ENCODE measurements around the gene CHTF18.

DNA sequence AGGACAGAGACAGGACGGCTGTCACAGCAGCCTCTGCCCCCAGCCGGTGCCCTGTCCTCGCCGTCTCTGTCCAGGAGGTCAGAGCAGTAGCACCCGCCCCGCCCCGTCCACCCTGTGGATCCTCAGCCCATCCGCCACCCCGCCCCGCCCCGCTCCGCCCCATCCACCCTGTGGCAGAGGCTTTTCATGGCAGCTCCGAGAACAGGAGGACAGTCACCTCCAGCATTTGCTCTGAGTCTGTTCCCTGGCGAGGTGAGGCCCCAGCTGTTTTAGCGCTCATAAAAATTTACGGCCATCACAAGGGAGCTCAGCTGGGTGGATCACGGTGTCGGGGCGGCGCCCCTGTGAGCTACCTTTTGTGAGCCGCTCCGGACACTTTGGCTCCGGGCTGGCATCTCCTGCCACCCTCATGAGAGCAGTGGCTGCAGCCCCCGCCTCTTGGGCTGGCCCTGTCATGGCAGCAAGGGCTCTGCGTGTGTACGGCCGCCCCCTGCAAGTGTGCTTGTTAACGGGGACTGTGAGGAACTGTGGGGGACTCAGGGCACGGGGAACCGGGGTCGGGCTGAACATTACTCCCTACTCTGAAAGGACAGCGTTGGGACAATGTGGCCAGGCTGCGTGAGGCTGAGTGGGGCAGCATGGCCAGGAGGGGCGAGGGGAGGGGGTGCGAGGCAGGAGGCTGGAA lies 44.4 kb downstream of the CHTF18 start:
- TF ChIP-seq HDAC6 (IDR thresholded peaks at IDR 0.05; ENCODE audit: unreplicated experiment) = no peak
- no peak for TF ChIP-seq EP300 (IDR thresholded peaks at IDR 0.05; ENCODE audit: borderline replicate concordance in 1 of 2, control insufficient read depth in 1 of 2, low read depth in 2 of 2, low read length in 2 of 2)
- TF ChIP-seq, protein P1, sequence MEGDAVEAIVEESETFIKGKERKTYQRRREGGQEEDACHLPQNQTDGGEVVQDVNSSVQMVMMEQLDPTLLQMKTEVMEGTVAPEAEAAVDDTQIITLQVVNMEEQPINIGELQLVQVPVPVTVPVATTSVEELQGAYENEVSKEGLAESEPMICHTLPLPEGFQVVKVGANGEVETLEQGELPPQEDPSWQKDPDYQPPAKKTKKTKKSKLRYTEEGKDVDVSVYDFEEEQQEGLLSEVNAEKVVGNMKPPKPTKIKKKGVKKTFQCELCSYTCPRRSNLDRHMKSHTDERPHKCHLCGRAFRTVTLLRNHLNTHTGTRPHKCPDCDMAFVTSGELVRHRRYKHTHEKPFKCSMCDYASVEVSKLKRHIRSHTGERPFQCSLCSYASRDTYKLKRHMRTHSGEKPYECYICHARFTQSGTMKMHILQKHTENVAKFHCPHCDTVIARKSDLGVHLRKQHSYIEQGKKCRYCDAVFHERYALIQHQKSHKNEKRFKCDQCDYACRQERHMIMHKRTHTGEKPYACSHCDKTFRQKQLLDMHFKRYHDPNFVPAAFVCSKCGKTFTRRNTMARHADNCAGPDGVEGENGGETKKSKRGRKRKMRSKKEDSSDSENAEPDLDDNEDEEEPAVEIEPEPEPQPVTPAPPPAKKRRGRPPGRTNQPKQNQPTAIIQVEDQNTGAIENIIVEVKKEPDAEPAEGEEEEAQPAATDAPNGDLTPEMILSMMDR (IDR thresholded peaks at IDR 0.05 in 2 of 3, conservative IDR thresholded peaks at IDR 0.05 in 1 of 3; ENCODE audit: control insufficient read depth in 2 of 3, extremely low read depth in 1 of 3, insufficient read depth in 1 of 3, low read depth in 3 of 3, low read length in 3 of 3) = no peak
- TF ChIP-seq, protein P2, sequence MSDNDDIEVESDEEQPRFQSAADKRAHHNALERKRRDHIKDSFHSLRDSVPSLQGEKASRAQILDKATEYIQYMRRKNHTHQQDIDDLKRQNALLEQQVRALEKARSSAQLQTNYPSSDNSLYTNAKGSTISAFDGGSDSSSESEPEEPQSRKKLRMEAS (IDR thresholded peaks at IDR 0.05; ENCODE audit: low read depth, low read length) = no peak
- no peak for TF ChIP-seq NR2C2 (IDR thresholded peaks at IDR 0.05; ENCODE audit: borderline replicate concordance, control insufficient read depth, insufficient read length, low read depth)
- TF ChIP-seq, protein P3, sequence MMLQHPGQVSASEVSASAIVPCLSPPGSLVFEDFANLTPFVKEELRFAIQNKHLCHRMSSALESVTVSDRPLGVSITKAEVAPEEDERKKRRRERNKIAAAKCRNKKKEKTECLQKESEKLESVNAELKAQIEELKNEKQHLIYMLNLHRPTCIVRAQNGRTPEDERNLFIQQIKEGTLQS (IDR thresholded peaks at IDR 0.05; ENCODE audit: borderline replicate concordance, extremely low read depth, low read depth, low read length) = no peak
- TF ChIP-seq, protein P4, sequence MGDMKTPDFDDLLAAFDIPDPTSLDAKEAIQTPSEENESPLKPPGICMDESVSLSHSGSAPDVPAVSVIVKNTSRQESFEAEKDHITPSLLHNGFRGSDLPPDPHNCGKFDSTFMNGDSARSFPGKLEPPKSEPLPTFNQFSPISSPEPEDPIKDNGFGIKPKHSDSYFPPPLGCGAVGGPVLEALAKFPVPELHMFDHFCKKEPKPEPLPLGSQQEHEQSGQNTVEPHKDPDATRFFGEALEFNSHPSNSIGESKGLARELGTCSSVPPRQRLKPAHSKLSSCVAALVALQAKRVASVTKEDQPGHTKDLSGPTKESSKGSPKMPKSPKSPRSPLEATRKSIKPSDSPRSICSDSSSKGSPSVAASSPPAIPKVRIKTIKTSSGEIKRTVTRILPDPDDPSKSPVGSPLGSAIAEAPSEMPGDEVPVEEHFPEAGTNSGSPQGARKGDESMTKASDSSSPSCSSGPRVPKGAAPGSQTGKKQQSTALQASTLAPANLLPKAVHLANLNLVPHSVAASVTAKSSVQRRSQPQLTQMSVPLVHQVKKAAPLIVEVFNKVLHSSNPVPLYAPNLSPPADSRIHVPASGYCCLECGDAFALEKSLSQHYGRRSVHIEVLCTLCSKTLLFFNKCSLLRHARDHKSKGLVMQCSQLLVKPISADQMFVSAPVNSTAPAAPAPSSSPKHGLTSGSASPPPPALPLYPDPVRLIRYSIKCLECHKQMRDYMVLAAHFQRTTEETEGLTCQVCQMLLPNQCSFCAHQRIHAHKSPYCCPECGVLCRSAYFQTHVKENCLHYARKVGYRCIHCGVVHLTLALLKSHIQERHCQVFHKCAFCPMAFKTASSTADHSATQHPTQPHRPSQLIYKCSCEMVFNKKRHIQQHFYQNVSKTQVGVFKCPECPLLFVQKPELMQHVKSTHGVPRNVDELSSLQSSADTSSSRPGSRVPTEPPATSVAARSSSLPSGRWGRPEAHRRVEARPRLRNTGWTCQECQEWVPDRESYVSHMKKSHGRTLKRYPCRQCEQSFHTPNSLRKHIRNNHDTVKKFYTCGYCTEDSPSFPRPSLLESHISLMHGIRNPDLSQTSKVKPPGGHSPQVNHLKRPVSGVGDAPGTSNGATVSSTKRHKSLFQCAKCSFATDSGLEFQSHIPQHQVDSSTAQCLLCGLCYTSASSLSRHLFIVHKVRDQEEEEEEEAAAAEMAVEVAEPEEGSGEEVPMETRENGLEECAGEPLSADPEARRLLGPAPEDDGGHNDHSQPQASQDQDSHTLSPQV (IDR thresholded peaks at IDR 0.05) = no peak
- no peak for TF ChIP-seq BRCA1 (IDR thresholded peaks at IDR 0.05; ENCODE audit: low read depth, low read length)

All from GM12878 (cell line).